OCI-LY3 (cell line): ENCODE measurements around the gene NEDD4.

Experiments used
- H2AFZ ChIP-seq: fragments of 200-600, 300-600 bp; shearing (Covaris generic); 2 replicates; pipeline ENCODE4 v1.6.0; 2014; ENCODE audit warnings: antibody characterized with exemption, low read depth, low read length
- H3K27ac ChIP-seq: fragments of 200-600, 300-600 bp; sonication (generic); 2 replicates; pipeline ENCODE4 v1.5.1; 2014; ENCODE audit warnings: mild to moderate bottlenecking, low read length, moderate library complexity, mixed read lengths
- H3K27me3 ChIP-seq: fragments of 200-600, 300-600 bp; sonication (generic); 2 replicates; pipeline ENCODE4 v1.6.1; 2014; ENCODE audit warnings: low read depth, low read length, mixed read lengths
- H3K36me3 ChIP-seq: fragments of 200-600, 300-600 bp; sonication (generic); replicated peaks from 2 replicates; pipeline ENCODE3; 2014; ENCODE audit warnings: low read depth, low read length, mixed read lengths
- H3K4me1 ChIP-seq: fragments of 300-600, 200-600 bp; sonication (generic); 2 replicates; pipeline ENCODE4 v1.6.1; 2014; ENCODE audit warnings: low read length, mixed read lengths
- H3K4me2 ChIP-seq: fragments of 200-600, 300-600 bp; sonication (generic); 2 replicates; pipeline ENCODE4 v1.6.1; 2014; ENCODE audit warnings: low read length, mixed read lengths
- H3K4me3 ChIP-seq: fragments of 300-600, 200-600 bp; sonication (generic); 2 replicates; pipeline ENCODE4 v1.5.1; 2014; ENCODE audit warnings: antibody characterized with exemption, mild to moderate bottlenecking, low read length, moderate library complexity
- H3K79me2 ChIP-seq: fragments of 300-600, 200-600 bp; shearing (Covaris generic); 2 replicates; pipeline ENCODE4 v1.6.1; 2014; ENCODE audit warnings: mild to moderate bottlenecking, low read length, mixed read lengths
- H3K9ac ChIP-seq: fragments of 300-600, 200-600 bp; shearing (Covaris generic); 2 replicates; pipeline ENCODE4 v1.6.0; 2014; ENCODE audit warnings: mild to moderate bottlenecking, low read length, moderate library complexity
- H3K9me3 ChIP-seq: fragments of 200-600, 300-600 bp; shearing (Covaris generic); 2 replicates; pipeline ENCODE4 v1.6.1; 2014; ENCODE audit warnings: low read length, mixed read lengths; ENCODE audit not compliant: insufficient read depth
- H4K20me1 ChIP-seq: fragments of 200-600, 300-600 bp; sonication (generic); 2 replicates; pipeline ENCODE4 v1.6.1; 2016; ENCODE audit warnings: low read length, mixed read lengths; ENCODE audit not compliant: insufficient read depth
- CTCF ChIP-seq: fragments of 200-600, 300-600 bp; sonication (generic); IDR thresholded peaks from 2 replicates; pipeline ENCODE4 v1.5.1; 2014; ENCODE audit warnings: antibody characterized with exemption, low read length, low read depth
- EZH2phosphoT487 ChIP-seq: fragments of 200-600 bp; shearing (Covaris generic); IDR thresholded peaks from 2 replicates; pipeline ENCODE4 v1.6.1; 2018; ENCODE audit warnings: antibody characterized with exemption, mixed run types, low read depth

Gene NEDD4

GRCh38 chr15:55891196-55891595, 102.2 kb downstream of the NEDD4 start:
- no peak overlapping the region for H3K27ac ChIP-seq
- H3K27me3 ChIP-seq, result no peaks in the 10 kb centered on the region; the same call in 1 of the 2 replicates
- no peaks in the 10 kb centered on the region for H3K9me3 ChIP-seq
- H3K9ac ChIP-seq, result no peak overlapping the region
- no peak overlapping the region for H3K4me3 ChIP-seq
- TF ChIP-seq CTCF (no peak), EZH2phosphoT487 (no peak)
- H3K36me3 ChIP-seq, result no peaks in the 10 kb centered on the region
- no peaks in the 10 kb centered on the region for H3K79me2 ChIP-seq
- H3K4me1 ChIP-seq, result peaks cover 8% of the 10 kb centered on the region
- H4K20me1 ChIP-seq, result no peaks in the 10 kb centered on the region
- no peak overlapping the region for H2AFZ ChIP-seq
- no peak overlapping the region for H3K4me2 ChIP-seq

GRCh38 chr15:55884223-55884622, 109.2 kb downstream of the NEDD4 start:
- Histone ChIP-seq H3K27ac (no peak overlapping the region), H3K4me3 (no peak overlapping the region), H3K4me1 (no peaks in the 10 kb centered on the region), H3K27me3 (no peaks in the 10 kb centered on the region; the same call in 1 of the 2 replicates), H3K79me2 (no peaks in the 10 kb centered on the region), H2AFZ (no peak overlapping the region), H3K9ac (no peak overlapping the region), H3K9me3 (no peaks in the 10 kb centered on the region), H4K20me1 (no peaks in the 10 kb centered on the region), H3K36me3 (no peaks in the 10 kb centered on the region), H3K4me2 (no peak overlapping the region)
- no peak for TF ChIP-seq EZH2phosphoT487
- TF ChIP-seq CTCF, result no peak

GRCh38 chr15:55879181-55879580, 114.2 kb downstream of the NEDD4 start:
- Histone ChIP-seq H2AFZ (no peak overlapping the region), H3K4me3 (no peak overlapping the region), H3K27ac (no peak overlapping the region), H3K4me2 (no peak overlapping the region), H3K36me3 (no peaks in the 10 kb centered on the region), H3K79me2 (no peaks in the 10 kb centered on the region), H3K9ac (no peak overlapping the region), H4K20me1 (no peaks in the 10 kb centered on the region), H3K4me1 (no peaks in the 10 kb centered on the region), H3K27me3 (no peaks in the 10 kb centered on the region), H3K9me3 (no peaks in the 10 kb centered on the region)
- TF ChIP-seq EZH2phosphoT487 (no peak), CTCF (no peak)

GRCh38 chr15:55873024-55873720, 120.2 kb downstream of the NEDD4 start:
- H4K20me1 ChIP-seq, result no peaks in the 10 kb centered on the region
- H3K4me2 ChIP-seq, result no peak overlapping the region
- H2AFZ ChIP-seq, result no peak overlapping the region
- H3K27ac ChIP-seq, result no peak overlapping the region
- no peaks in the 10 kb centered on the region for H3K36me3 ChIP-seq
- H3K9ac ChIP-seq, result no peak overlapping the region
- no peaks in the 10 kb centered on the region for H3K27me3 ChIP-seq
- TF ChIP-seq EZH2phosphoT487 (no peak), CTCF (no peak)
- H3K4me3 ChIP-seq, result no peak overlapping the region
- no peaks in the 10 kb centered on the region for H3K4me1 ChIP-seq
- no peaks in the 10 kb centered on the region for H3K79me2 ChIP-seq
- H3K9me3 ChIP-seq, result no peaks in the 10 kb centered on the region
